C4-2B (cell line): Measurements from ENCODE around the gene SLC50A1.

Experiments used
- CTCF ChIP-seq: fragments of 450-650 bp; conservative IDR thresholded peaks from 2 replicates; pipeline ENCODE4 v1.5.1; 2017; ENCODE audit warnings: mild to moderate bottlenecking
- ZFX ChIP-seq: fragments of 450-650 bp; IDR thresholded peaks from 2 replicates; pipeline ENCODE4 v1.6.1; 2017

- TF ChIP-seq CTCF (no peak), ZFX (no peak)
Observed at GRCh38 chr1:155127967-155128754, 7.5 kb upstream of the SLC50A1 start.
